Measurements from ENCODE around the gene JHY.

Gene JHY

DNA sequence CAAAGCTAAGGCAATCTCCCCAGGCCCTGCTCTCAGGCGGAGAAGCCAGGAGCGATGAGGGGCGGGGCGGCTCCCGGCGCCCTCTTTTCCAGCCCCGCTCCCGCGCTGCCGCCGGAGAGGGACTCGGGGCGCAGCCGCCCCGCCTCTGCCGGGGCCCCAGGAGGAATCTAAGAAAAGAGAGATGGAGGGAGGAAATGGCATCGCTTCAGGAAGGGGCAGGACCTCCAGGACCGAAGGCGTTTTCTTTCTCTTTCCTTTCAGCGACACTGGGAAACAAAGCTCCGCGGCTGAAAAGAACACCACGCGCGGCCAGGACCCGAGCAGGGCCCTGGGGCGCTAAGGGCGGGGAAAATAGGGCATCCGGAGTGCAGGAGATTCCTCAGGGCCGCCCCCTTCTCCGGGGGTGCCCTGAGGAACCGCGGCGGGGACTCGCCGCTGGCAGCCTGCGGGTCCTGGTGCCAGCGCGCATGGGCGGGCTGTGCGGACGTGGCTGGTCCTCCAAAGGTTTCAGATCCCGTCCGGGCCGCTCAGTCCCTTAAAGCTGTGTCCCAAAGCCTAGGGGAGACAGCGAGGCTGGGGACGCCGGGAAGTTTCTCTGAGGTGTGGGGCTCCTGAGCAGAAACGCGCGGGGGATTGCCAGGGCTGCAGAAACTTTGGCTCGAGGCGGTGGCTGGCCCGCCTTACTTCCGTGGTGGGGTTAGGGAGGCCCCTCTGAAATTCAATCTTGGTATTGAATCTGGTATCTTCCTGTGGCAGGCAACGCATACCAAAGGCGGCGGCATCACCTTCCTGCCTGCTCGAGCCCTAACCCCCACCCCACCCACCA is 101.8 kb downstream of the JHY start:
- in situ Hi-C loops (cut with MboI; ENCODE audit: low pct_unique_long_range_greater_than_20kb, low sequenced_read_pairs): no loop called here
- peak; percentile 3 for DNase-seq

DNA sequence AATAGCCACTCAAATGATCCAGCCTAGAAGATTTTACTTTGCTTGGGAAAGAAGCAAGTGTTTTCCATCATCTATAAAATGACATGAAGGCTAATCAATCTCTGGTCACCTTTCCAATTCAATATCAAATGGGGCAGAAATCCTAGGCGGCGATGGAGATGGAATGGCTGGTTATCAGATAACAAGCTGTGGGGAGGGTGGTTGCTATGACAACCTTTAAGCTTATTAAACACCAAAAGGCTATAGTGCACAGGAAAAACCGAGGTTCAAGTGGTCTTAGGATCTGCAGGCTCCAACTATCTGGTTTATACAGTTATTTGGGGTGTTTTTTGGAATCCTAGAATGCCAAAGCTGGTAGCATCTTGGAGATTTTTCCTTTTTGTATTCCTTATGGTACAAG is 113.0 kb downstream of the JHY start:
- in situ Hi-C loops (cut with MboI; ENCODE audit: low pct_unique_long_range_greater_than_20kb, low sequenced_read_pairs): no loop called here
- DNase-seq: no peak

DNA sequence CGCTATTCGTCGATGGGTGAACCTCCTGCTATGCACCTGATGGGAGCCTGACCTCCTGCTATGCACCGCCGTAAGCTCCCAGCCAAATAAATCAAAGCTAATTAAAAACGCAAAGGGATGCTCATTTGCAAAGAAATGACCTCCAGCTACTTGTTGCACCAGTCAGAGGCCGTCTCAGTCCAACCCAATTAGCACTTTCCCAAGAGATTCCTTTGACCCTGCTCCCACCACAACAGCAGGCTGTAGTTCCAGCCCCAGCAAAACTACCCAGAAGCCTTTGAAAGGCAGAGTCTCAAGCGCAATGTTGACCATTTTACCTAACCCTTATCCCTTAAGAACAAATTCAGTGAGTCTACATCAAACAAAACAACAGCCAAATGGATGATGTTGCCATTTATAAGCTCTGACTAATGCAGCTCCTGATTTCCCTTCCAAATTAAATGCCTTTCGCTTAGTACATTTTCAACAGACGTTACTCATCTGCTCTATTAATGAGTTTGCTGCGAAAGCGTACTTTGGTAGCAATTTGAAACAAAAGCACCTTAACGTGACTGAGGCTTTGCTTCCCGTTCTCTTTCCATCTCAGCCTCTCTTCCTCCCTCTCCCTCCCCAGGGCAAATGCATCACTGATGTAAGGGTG is 116.3 kb downstream of the JHY start:
- no peak for DNase-seq
- in situ Hi-C loops (cut with MboI; ENCODE audit: low pct_unique_long_range_greater_than_20kb, low sequenced_read_pairs): no loop called here

DNA sequence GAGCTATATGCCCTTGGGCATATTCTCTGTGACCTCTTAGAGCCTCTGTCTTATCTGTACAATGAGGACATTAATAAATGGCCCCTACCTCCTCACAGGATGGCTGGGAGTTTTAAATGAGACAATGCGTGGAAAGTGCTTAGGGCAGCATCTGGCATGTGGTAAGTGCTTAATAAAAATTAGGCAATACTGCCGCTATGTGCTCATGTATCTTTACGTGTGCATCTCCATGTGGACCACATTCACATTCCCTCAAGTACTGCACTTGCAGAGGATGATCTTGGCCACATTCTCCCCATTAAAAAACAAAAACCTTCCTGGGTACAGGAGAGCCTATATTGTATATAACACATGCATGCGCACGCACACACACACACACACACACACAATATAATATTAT is 118.2 kb downstream of the JHY start:
- no peak for DNase-seq
- in situ Hi-C loops (cut with MboI; ENCODE audit: low pct_unique_long_range_greater_than_20kb, low sequenced_read_pairs): loop anchor here (25.0 kb wide), 1 partner anchor 388 kb away; no protein-coding TSS in a partner anchor

GRCh38 chr11:123006860-123007542 is 124.4 kb downstream of the JHY start:
- DNase-seq: no peak
- in situ Hi-C loops (cut with MboI; ENCODE audit: low pct_unique_long_range_greater_than_20kb, low sequenced_read_pairs): loop anchor here (25.0 kb wide), 1 partner anchor 395 kb away; no protein-coding TSS in a partner anchor

All from KBM-7 (cell line).